ENCODE results near the gene IQSEC1.
A peak's percentile ranks its signal among the peaks of the same experiment; 100 is the strongest.

IQSEC1 gene

DNA sequence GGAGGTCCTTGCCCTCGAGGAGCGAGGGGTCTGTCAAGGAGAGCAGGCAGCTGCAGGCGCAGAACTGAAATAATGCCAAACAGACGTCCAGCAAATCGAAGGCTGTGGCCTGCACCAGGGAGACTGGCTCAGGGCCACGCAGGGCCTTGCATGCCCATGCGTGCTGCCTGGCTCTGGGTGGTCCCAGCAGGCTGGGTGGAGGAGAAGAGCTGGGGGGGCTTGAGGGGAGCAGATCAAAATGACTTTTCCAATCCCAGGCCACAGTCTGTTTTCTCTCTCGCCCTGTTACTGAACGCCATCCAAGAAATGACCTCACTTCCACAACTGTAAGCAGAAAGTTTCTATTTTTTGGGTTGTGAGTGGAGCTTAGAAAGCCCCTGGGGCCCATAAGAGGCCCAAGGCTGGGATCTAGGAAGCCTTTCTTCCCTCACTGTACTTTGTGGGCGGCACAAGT lies 134.9 kb downstream of the IQSEC1 start:
- Histone ChIP-seq H3K4ac (ENCODE audit: low read depth in 1 of 2, low read length in 2 of 2) (no peak overlapping the region), H2BK15ac (ENCODE audit: low read depth, poor library complexity, severe bottlenecking) (no peak overlapping the region), H3K79me1 (replicated peaks; ENCODE audit: low read length, poor library complexity, severe bottlenecking) (peaks cover 26% of the 10 kb centered on the region), H4K91ac (ENCODE audit: low read length) (no peak overlapping the region), H2BK5ac (ENCODE audit: low read depth, low read length, poor library complexity, severe bottlenecking) (no peak overlapping the region), H4K8ac (ENCODE audit: low read length) (no peak overlapping the region), H2BK120ac (ENCODE audit: low read depth, low read length) (no peak overlapping the region), H3K18ac (ENCODE audit: low read depth in 1 of 2, low read length in 2 of 2) (no peak overlapping the region), H3K4me2 (ENCODE audit: low read length, poor library complexity, severe bottlenecking) (no peak overlapping the region), H3K23ac (ENCODE audit: low read length in 2 of 2) (no peak overlapping the region), H3K36me3 (ENCODE audit: control insufficient read depth in 1 of 2, insufficient read depth in 2 of 2, low read depth in 1 of 2, low read length in 2 of 2) (peaks cover 45 to 83% of the 10 kb centered on the region in 2 experiments), H3K4me1 (ENCODE audit: control insufficient read depth, insufficient read depth, low read depth, low read length) (peaks cover 6% of the 10 kb centered on the region), H3K14ac (ENCODE audit: low read length in 2 of 2) (no peak overlapping the region), H2AK5ac (ENCODE audit: low read length, severe bottlenecking) (no peak overlapping the region), H3K4me3 (ENCODE audit: insufficient read depth in 1 of 2, low read depth in 1 of 2, low read length in 2 of 2) (peak overlapping the region in 1 of 2 experiments; percentile 46), H3K27me3 (ENCODE audit: control insufficient read depth in 1 of 2, insufficient read depth in 1 of 2, low read length in 2 of 2) (no peaks in the 10 kb centered on the region), H2BK12ac (ENCODE audit: low read length in 2 of 2) (no peak overlapping the region), H3K9ac (ENCODE audit: low read length) (peak overlapping the region; percentile 78), H3K27ac (ENCODE audit: low read length, poor library complexity, severe bottlenecking) (no peak overlapping the region), H2AFZ (ENCODE audit: low read depth, low read length) (no peak overlapping the region), H3K9me3 (ENCODE audit: control insufficient read depth, low read length) (no peaks in the 10 kb centered on the region)
- 95% methylated on average over 7 of the region's 10 CpGs for WGBS
- no peak for DNase-seq

- Histone ChIP-seq H2BK15ac (ENCODE audit: low read depth, poor library complexity, severe bottlenecking) (no peak overlapping the region), H3K4ac (ENCODE audit: low read depth in 1 of 2, low read length in 2 of 2) (no peak overlapping the region), H4K8ac (ENCODE audit: low read length) (no peak overlapping the region), H3K9me3 (ENCODE audit: control insufficient read depth, low read length) (no peaks in the 10 kb centered on the region), H3K27me3 (ENCODE audit: control insufficient read depth in 1 of 2, insufficient read depth in 1 of 2, low read length in 2 of 2) (no peaks in the 10 kb centered on the region), H2BK120ac (ENCODE audit: low read depth, low read length) (no peak overlapping the region), H2BK12ac (ENCODE audit: low read length in 2 of 2) (no peak overlapping the region), H3K4me3 (ENCODE audit: insufficient read depth in 1 of 2, low read depth in 1 of 2, low read length in 2 of 2) (no peak overlapping the region), H2AFZ (ENCODE audit: low read depth, low read length) (no peak overlapping the region), H3K27ac (ENCODE audit: low read length, poor library complexity, severe bottlenecking) (no peak overlapping the region), H3K23ac (ENCODE audit: low read length in 2 of 2) (no peak overlapping the region), H3K14ac (ENCODE audit: low read length in 2 of 2) (no peak overlapping the region), H3K4me1 (ENCODE audit: control insufficient read depth, insufficient read depth, low read depth, low read length) (peaks cover 7% of the 10 kb centered on the region), H4K91ac (ENCODE audit: low read length) (no peak overlapping the region), H2AK5ac (ENCODE audit: low read length, severe bottlenecking) (no peak overlapping the region), H3K4me2 (ENCODE audit: low read length, poor library complexity, severe bottlenecking) (no peak overlapping the region), H3K79me1 (replicated peaks; ENCODE audit: low read length, poor library complexity, severe bottlenecking) (peaks cover 28% of the 10 kb centered on the region), H3K9ac (ENCODE audit: low read length) (no peak overlapping the region), H3K18ac (ENCODE audit: low read depth in 1 of 2, low read length in 2 of 2) (no peak overlapping the region), H2BK5ac (ENCODE audit: low read depth, low read length, poor library complexity, severe bottlenecking) (no peak overlapping the region), H3K36me3 (ENCODE audit: control insufficient read depth in 1 of 2, insufficient read depth in 2 of 2, low read depth in 1 of 2, low read length in 2 of 2) (peaks cover 46 to 87% of the 10 kb centered on the region in 2 experiments)
- no peak for DNase-seq
- 98% methylated on average over 65 of the region's 67 CpGs for WGBS
These were observed 137.1 kb downstream of the IQSEC1 start for GRCh38 chr3:12935861-12936830.

DNA sequence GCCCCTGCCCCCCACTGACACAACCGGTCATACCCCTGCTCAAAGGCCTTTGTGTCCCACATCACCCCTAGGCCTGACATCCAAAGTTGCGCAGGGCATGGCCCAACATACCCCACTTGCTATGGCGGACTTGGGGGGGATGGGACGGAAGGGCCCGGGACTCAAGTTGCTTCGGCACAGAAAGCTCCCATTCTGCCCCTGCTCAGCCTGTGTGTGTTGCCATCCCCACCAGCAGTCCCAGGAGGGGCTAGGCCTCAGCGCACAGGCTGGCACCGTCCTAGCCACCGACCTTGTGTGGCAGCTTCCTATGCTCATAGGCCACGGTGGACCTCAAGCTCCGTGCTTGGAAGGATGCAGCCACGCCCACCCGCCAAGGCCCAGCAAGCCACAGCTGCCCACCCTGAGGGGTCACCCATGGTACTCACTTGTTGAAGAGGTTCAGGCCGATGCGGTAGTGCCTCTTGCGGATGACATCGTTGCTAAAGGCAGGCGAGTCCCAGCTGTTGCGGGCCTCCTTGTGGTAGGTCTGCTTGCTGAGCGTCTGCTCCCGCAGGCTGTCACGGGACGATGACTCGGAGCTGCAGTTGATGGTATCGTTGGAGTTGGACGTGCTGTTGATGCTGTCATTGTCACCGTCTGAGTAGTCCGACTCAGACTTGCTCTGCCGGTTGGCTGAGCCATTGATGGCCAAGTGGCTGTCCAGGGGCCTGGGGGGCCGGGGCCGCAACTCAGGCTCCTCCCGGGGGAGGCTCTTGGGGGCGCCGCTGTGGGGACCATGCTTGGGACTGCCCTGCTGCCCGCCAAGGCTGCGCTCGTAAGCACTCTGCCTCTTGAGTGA lies 138.0 kb downstream of the IQSEC1 start:
- peak overlapping the region; percentile 53 for H3K9ac ChIP-seq (ENCODE audit: low read length)
- H2AK5ac ChIP-seq (ENCODE audit: low read length, severe bottlenecking), result no peak overlapping the region
- H3K18ac ChIP-seq (ENCODE audit: low read depth in 1 of 2, low read length in 2 of 2), result no peak overlapping the region
- H3K36me3 ChIP-seq (ENCODE audit: control insufficient read depth in 1 of 2, insufficient read depth in 2 of 2, low read depth in 1 of 2, low read length in 2 of 2), result peaks cover 45 to 86% of the 10 kb centered on the region in 2 experiments
- H3K4me2 ChIP-seq (ENCODE audit: low read length, poor library complexity, severe bottlenecking), result no peak overlapping the region
- no peak overlapping the region for H2BK12ac ChIP-seq (ENCODE audit: low read length in 2 of 2)
- no peak overlapping the region for H3K4ac ChIP-seq (ENCODE audit: low read depth in 1 of 2, low read length in 2 of 2)
- no peak overlapping the region for H2BK120ac ChIP-seq (ENCODE audit: low read depth, low read length)
- no peak overlapping the region for H4K8ac ChIP-seq (ENCODE audit: low read length)
- H3K14ac ChIP-seq (ENCODE audit: low read length in 2 of 2), result no peak overlapping the region
- no peaks in the 10 kb centered on the region for H3K9me3 ChIP-seq (ENCODE audit: control insufficient read depth, low read length)
- DNase-seq, result no peak
- no peak overlapping the region for H3K4me3 ChIP-seq (ENCODE audit: insufficient read depth in 1 of 2, low read depth in 1 of 2, low read length in 2 of 2)
- no peak overlapping the region for H4K91ac ChIP-seq (ENCODE audit: low read length)
- H3K79me1 ChIP-seq (replicated peaks; ENCODE audit: low read length, poor library complexity, severe bottlenecking), result peaks cover 30% of the 10 kb centered on the region
- no peaks in the 10 kb centered on the region for H3K27me3 ChIP-seq (ENCODE audit: control insufficient read depth in 1 of 2, insufficient read depth in 1 of 2, low read length in 2 of 2)
- H3K27ac ChIP-seq (ENCODE audit: low read length, poor library complexity, severe bottlenecking), result no peak overlapping the region
- WGBS, result 94% methylated on average over 37 of the region's 37 CpGs
- H2BK5ac ChIP-seq (ENCODE audit: low read depth, low read length, poor library complexity, severe bottlenecking), result no peak overlapping the region
- no peak overlapping the region for H2AFZ ChIP-seq (ENCODE audit: low read depth, low read length)
- H2BK15ac ChIP-seq (ENCODE audit: low read depth, poor library complexity, severe bottlenecking), result no peak overlapping the region
- no peak overlapping the region for H3K23ac ChIP-seq (ENCODE audit: low read length in 2 of 2)
- H3K4me1 ChIP-seq (ENCODE audit: control insufficient read depth, insufficient read depth, low read depth, low read length), result peaks cover 7% of the 10 kb centered on the region

DNA sequence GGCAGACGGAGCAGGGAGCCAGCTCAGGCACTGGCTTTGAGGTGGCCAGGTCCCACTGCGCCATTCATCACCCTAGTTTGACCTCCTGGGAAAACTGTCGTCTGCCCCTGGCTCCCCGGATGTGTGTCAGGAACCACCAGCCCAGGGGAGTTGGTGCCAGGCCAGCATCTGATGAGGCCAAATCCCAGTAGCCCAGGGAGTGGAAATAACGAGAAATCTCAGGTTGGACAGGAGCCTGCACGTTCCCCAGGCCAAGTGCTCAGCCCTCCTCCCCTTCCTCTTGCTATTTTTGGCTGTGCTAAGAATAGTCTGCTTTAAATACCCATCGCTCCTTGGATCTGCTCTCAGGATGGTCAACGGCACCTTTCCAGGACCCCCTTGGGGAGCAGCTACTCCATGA lies 138.8 kb downstream of the IQSEC1 start:
- Histone ChIP-seq H3K4me1 (ENCODE audit: control insufficient read depth, insufficient read depth, low read depth, low read length) (peaks cover 7% of the 10 kb centered on the region), H3K9ac (ENCODE audit: low read length) (peak overlapping the region; percentile 53), H2BK120ac (ENCODE audit: low read depth, low read length) (no peak overlapping the region), H3K4me3 (ENCODE audit: insufficient read depth in 1 of 2, low read depth in 1 of 2, low read length in 2 of 2) (no peak overlapping the region), H2AFZ (ENCODE audit: low read depth, low read length) (no peak overlapping the region), H3K36me3 (ENCODE audit: control insufficient read depth in 1 of 2, insufficient read depth in 2 of 2, low read depth in 1 of 2, low read length in 2 of 2) (peaks cover 38 to 86% of the 10 kb centered on the region in 2 experiments), H3K4ac (ENCODE audit: low read depth in 1 of 2, low read length in 2 of 2) (no peak overlapping the region), H2BK5ac (ENCODE audit: low read depth, low read length, poor library complexity, severe bottlenecking) (no peak overlapping the region), H2BK15ac (ENCODE audit: low read depth, poor library complexity, severe bottlenecking) (no peak overlapping the region), H3K27me3 (ENCODE audit: control insufficient read depth in 1 of 2, insufficient read depth in 1 of 2, low read length in 2 of 2) (no peaks in the 10 kb centered on the region), H4K91ac (ENCODE audit: low read length) (no peak overlapping the region), H3K23ac (ENCODE audit: low read length in 2 of 2) (no peak overlapping the region), H2AK5ac (ENCODE audit: low read length, severe bottlenecking) (no peak overlapping the region), H3K79me1 (replicated peaks; ENCODE audit: low read length, poor library complexity, severe bottlenecking) (peaks cover 34% of the 10 kb centered on the region), H3K9me3 (ENCODE audit: control insufficient read depth, low read length) (no peaks in the 10 kb centered on the region), H3K4me2 (ENCODE audit: low read length, poor library complexity, severe bottlenecking) (no peak overlapping the region), H2BK12ac (ENCODE audit: low read length in 2 of 2) (no peak overlapping the region), H3K14ac (ENCODE audit: low read length in 2 of 2) (no peak overlapping the region), H3K27ac (ENCODE audit: low read length, poor library complexity, severe bottlenecking) (no peak overlapping the region), H3K18ac (ENCODE audit: low read depth in 1 of 2, low read length in 2 of 2) (no peak overlapping the region), H4K8ac (ENCODE audit: low read length) (no peak overlapping the region)
- WGBS, result 90% methylated on average over 8 of the region's 8 CpGs
- DNase-seq, result no peak

Data from mesenchymal stem cell (in vitro differentiated cells and primary cell).